ENCODE data around the gene MGMT. TPM values are rescaled to one million over a fixed set of nuclear protein-coding genes. Genes with fewer than 3 reads are reported as not detected.

The MGMT gene
- total and polyA plus RNA-seq, 9 of the 15 experiments (the other 6 are each of a cell fraction or from before 2014, with no cell fraction given): 0.03 to 0.29 (median 0.11) TPM; not detected in 4

- TF ChIP-seq CHD2 (IDR thresholded peaks at IDR 0.05; ENCODE audit: low read depth, low read length) (no peak), ZBTB5 (IDR thresholded peaks at IDR 0.05) (no peak), ZNF79 (CRISPR knock-in tag; IDR thresholded peaks at IDR 0.05; ENCODE audit: low read depth) (no peak), JUND (IDR thresholded peaks at IDR 0.05; ENCODE audit: borderline replicate concordance, low read depth, low read length) (no peak), JUND (tag; IDR thresholded peaks at IDR 0.05; ENCODE audit: borderline replicate concordance, low read depth, low read length) (no peak), U2AF2 (optimal IDR thresholded peaks at IDR 0.05; ENCODE audit: low read depth, low read length) (no peak), TAF7 (tag; IDR thresholded peaks at IDR 0.05) (no peak), ZNF174 (CRISPR knock-in tag; IDR thresholded peaks at IDR 0.05) (no peak)
- CTCF ChIA-PET (ENCODE audit: low intra/inter-chr PET ratio): no interaction called here
- no peaks in the 10 kb centered on the region for H3K27me3 ChIP-seq (ENCODE audit: control insufficient read depth in 2 of 2, insufficient read depth in 2 of 2, low read length in 2 of 2)
- no peaks in the 10 kb centered on the region for H3K4me1 ChIP-seq (replicated peaks in 1 of 2; ENCODE audit: control insufficient read depth in 2 of 2, insufficient read depth in 2 of 2, low read length in 2 of 2)
- H3K36me3 ChIP-seq (ENCODE audit: control insufficient read depth, insufficient read depth, low read length): no peaks in the 10 kb centered on the region
- no peak for FAIRE-seq
- no peak overlapping the region for H3K4me2 ChIP-seq (ENCODE audit: insufficient read depth, low read length)
- intact Hi-C loops (cut with micrococcal nuclease) (no loop called here), in situ Hi-C loops (cut with MboI) (no loop called here)
- no peak overlapping the region for H3K4me3 ChIP-seq
- H3K9me1 ChIP-seq (ENCODE audit: control insufficient read depth, insufficient read depth, low read length): no peaks in the 10 kb centered on the region
- H3K9ac ChIP-seq (ENCODE audit: insufficient read depth in 1 of 2, low read depth in 2 of 2, low read length in 2 of 2): no peak overlapping the region
- ATAC-seq: no peak
- H3K27ac ChIP-seq (ENCODE audit: extremely low read depth, low read depth, low read length): no peak overlapping the region
- POLR2A ChIA-PET: no interaction called here
- no peak overlapping the region for H2AFZ ChIP-seq (ENCODE audit: low read depth, low read length)
- H4K20me1 ChIP-seq (replicated peaks; ENCODE audit: control insufficient read depth, insufficient read depth, low read length): no peaks in the 10 kb centered on the region
- no peaks in the 10 kb centered on the region; the same call in 1 of the 2 replicates for H3K9me3 ChIP-seq (replicated peaks; ENCODE audit: control insufficient read depth, insufficient read depth, low read depth, low read length)
- WGBS (ENCODE audit: insufficient coverage, low coverage, missing lambda C conversion rate): 0% methylated on average over 8 of the region's 9 CpGs
- BruUV-seq (replicated peaks): no TSS peak
- DNase-seq (ENCODE audit: extremely low read depth in 1 of 4, low spot score in 3 of 4): no peak
- H3K79me2 ChIP-seq (ENCODE audit: control insufficient read depth, insufficient read depth, low read length): no peaks in the 10 kb centered on the region
Observed at GRCh38 chr10:129589546-129589945, 122.5 kb downstream of the MGMT start.

Measured in K562 (cell line).